Stimulated activated CD8-positive, alpha-beta memory T cell treated with anti-CD3 and anti-CD28 coated beads, Interleukin-7, amount 100 ng/mL, for 1 hour (primary cell): ENCODE results near the gene VDR.
A peak's percentile ranks its signal among the peaks of the same experiment; 100 is the strongest.

Experiments
- DNase-seq, 2 donors: peaks; one replicate each; pipeline ENCODE4 v3.0.0-alpha.2; 2020; ENCODE audit warnings: low read depth in 2 of 2

The VDR gene

GRCh38 chr12:47930634-47931033, 25.8 kb upstream of the VDR start:
- DNase-seq = no peak

- DNase-seq = no peak
Observed at GRCh38 chr12:47927346-47927745, 22.6 kb upstream of the VDR start.

DNA sequence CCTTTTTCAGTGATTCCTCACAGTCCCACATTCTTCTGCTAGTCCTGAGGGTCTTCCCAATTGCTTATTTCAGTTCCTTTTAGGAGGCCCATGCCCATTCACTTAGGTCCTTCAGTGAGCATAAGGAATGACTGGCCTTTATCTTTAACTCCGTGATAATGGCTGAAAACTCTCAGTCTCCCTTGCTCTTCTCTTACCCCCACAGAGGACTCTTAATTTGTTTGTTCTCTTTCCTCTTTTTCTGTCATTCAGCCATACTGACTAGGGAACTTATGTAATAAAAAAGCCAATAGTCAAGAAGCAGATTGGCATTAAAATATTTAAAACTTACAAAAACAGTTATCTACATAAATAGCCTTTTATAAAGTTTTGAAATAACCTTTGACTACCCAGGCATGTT, 17.1 kb upstream of the VDR start:
- no peak for DNase-seq

DNA sequence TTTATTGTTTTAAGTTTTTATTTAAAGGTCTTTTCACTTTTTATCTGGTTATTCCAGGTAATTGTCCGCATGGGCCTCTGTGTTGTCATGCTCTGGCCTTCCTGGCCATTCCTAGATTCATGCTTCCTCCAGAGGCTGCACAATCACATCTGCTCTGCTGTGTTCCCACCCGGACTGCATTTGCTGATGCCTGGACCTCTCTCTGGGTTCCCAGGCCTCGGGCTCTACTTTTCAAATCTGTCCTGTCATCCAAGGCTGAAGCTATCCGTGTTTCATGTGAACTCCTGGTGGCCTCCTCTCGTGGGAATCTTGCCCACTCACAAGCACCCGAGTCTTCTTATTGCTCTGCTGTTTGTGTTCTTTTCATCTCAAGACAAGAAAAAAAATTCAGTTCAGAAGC, 16.1 kb upstream of the VDR start:
- no peak for DNase-seq

DNA sequence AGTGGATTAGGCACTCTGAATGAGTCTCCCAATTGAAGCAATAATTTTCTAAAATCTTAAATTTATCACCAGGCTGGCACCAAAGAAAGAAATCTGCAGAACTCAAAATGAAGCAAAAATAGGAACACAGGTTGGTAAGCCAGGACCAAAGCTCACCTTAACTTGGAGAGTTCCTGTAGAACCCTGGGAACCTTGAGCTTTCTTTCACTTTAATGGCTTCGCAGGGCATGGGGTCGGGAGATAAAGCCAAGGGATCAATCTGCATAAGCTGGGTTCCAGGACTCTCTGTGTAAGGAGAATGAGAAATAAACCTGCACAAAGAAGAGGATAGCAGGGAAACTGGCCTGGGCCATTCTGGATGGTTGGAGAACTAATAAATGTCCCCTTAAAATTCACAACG, 8.3 kb upstream of the VDR start:
- DNase-seq = no peak

DNA sequence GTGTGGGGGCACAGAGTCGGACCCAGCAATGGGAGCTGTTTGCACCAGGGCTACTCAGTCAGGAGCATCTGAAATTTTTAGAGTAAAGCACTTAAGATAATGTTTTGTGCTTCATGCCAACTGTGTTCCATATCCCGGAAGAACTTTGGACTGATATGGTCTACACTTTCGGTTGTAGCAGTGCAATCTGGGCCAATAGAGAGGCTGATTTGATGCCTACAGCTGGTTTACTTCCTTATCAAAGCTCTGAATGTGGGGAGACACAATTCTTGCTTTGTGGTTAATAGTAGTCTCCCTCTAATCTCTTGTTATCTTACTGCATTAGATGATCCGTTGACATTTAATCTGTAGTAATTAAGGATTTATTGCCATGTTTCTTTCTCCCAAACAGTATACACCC, 7.8 kb upstream of the VDR start:
- DNase-seq = no peak

DNA sequence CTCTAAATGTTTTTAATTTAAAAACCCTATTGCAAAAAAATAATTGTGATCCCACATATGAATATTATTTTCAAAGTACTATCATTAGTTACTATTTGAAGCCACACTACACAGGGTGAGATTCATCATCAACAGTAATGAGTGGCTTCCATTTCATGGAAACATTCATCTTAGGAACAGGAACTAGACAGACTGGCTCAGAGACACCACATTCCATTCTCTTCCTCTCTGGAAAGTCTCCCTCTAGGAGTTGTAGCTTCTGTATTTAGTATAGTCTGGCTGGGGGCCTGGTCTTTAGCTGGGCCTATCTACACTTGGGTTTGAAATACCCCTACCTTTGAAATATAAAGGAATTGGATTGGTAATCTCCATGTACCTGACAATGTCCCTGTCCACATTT, 6.2 kb upstream of the VDR start:
- DNase-seq = no peak

GRCh38 chr12:47910486-47910885, 5.7 kb upstream of the VDR start:
- no peak for DNase-seq

GRCh38 chr12:47909839-47910465, 5.2 kb upstream of the VDR start:
- no peak for DNase-seq

DNA sequence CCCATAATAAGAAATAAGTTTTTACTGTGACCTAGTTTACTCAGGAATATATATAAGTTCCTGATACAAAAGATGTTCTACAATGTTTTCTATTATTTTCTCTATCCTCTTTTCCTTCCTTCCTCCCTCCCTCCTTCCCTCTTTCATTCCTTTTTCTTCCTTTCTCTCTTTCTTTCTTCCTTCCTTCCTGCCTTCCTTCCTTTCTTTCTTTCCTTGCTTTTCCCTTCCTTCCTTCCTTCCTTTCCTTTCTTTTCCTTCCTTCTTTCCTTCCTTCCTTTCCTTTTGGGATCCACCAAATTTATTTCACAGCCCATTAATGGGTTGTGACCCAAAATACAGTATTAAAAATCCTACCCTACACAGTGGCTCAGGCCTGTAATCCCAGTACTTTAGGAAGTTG, 3.9 kb upstream of the VDR start:
- no peak for DNase-seq

DNA sequence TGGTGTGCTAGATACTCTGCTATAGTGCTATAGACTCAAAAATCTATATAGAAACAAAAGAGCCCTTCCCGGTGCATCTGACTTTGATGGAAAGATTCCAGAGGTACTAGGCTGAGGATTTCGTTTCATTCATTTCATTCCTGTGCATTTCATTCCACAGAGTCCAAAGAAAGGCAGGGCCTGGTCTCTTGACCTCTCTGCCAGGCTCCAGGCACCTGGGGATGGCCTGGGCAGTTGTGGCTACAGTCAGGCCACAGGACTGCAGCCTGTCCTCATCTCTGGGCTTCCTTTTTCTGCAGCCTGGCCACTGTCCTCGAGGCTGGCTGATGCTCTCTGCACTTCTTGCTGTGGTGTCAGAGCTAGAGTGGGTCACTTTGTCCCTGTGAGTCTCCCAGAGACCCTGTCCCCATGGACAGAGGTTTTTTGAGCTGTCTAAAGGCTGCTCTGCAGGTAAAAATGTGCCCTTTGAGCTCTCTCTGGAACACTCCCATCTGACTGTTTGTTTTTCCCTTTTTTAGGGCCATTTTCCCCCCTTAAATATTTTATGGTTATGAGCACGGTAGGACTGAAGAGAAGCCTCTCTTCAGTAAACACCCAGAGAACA, 3.2 kb upstream of the VDR start:
- DNase-seq = no peak

DNA sequence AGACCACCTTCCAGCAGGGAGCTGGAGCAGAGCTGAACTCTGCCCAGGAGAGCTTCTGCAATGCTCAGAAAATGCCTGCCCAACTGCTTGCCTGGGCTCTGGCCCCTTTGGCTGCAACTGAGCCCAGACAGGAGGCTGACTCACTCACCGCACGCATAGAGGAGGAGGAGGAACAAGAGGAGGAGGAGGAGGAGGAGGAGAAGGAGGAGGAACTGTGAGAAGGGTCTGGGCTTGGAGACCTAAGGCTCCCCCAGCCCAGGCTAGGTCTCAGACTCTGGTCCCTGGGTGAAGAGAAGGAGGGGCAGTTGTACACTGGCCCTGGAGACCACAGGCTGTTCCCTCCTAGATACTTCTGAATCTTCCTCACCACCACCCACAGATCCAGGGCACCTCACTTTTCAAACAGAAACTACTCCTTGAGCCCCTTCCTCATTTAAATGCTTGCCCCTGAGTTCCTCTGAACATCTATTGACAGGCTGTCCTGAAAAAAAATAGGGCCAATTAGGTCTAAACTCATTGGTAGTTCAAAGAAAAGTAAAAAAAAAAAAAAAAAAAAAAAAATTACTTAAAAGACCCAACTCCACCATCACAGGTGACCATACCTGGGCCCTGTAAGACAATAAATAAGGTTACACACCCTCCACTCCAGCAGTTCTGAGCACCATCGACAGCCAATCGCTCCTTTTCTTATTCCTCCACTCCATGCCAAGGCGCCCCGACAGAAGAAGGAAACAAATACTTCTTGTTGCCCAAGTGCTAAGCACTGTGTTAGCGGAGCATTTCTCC, 674 bp downstream of the VDR start:
- peak in 1 of 2 donors; percentile 14 for DNase-seq

- DNase-seq = no peak
Observed at GRCh38 chr12:47903151-47903611, 1.6 kb downstream of the VDR start.

DNA sequence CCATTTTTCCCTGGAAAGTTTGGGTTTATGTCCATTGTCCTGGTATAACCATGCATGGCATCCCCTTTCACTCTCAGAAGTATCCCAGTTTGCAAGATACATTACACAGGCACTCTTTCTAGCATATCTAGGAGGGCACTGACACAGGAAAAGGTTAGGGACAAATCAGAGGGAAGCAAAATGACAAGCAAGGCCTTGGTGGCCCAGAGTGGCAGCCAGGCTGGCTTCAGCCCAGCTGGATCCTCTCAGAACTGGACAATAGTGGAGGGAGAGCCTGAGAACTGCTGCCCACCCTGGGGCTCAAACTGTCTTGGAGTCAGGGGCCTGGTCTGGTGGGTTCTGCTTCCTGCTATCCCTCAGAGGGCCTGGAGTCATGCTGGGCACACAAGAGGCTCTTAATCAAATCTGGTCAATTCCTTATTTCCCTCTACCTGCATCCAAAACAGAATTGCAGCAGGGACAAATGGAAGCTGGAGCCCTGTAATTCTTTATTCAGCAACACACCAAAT, 2.6 kb downstream of the VDR start:
- no peak for DNase-seq

GRCh38 chr12:47901718-47902093, 3.1 kb downstream of the VDR start:
- DNase-seq = no peak

- no peak for DNase-seq
Observed at GRCh38 chr12:47901063-47901717, 3.6 kb downstream of the VDR start.

- DNase-seq = no peak
Observed at GRCh38 chr12:47900131-47901062, 4.4 kb downstream of the VDR start.

GRCh38 chr12:47899466-47899865, 5.3 kb downstream of the VDR start:
- no peak for DNase-seq

DNA sequence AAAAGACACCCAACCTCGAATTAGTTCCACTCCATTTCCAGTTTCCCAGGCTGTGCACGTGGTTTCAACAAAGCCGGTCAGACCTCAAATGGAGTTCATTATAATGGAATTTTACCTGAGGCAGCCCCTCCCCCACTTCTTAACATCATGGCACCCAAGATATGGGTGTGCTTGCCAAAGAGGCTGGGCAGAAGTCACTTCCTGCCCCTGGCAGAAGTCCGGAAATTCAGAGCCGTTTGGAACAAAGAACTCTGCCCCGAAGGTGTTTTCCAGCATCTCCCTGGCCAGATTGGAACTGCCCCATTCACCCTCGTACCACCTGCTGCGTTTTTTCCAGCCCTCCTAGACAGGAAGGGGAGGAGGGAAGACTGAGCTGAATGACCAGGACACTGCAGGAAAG, 8.2 kb downstream of the VDR start:
- DNase-seq = no peak

GRCh38 chr12:47896022-47896421, 8.8 kb downstream of the VDR start:
- no peak for DNase-seq

- no peak for DNase-seq
Observed at GRCh38 chr12:47894652-47895051, 10.1 kb downstream of the VDR start.
